ENCODE measurements around the gene SLC18A2.

Gene SLC18A2

DNA sequence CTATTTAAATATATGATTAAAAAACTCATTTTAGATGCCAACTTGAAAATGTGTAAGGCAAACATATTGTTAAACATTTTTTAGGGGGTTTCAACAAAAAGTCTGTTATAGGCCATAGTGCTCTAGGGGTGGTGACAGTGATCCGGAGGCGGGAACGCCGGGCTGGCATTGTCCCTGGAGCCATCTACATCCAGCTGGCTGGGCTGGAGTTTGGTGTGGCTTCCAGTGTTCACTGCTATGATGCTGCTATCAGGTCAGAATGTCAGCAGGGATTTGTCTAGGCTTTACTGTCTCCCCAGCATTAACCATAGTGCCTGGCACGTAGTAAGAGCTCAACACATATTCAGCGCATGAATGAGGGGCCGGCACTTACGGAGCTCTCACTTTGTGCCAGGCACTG is 1.9 kb upstream of the SLC18A2 start:
- DNase-seq, result no peak

DNA sequence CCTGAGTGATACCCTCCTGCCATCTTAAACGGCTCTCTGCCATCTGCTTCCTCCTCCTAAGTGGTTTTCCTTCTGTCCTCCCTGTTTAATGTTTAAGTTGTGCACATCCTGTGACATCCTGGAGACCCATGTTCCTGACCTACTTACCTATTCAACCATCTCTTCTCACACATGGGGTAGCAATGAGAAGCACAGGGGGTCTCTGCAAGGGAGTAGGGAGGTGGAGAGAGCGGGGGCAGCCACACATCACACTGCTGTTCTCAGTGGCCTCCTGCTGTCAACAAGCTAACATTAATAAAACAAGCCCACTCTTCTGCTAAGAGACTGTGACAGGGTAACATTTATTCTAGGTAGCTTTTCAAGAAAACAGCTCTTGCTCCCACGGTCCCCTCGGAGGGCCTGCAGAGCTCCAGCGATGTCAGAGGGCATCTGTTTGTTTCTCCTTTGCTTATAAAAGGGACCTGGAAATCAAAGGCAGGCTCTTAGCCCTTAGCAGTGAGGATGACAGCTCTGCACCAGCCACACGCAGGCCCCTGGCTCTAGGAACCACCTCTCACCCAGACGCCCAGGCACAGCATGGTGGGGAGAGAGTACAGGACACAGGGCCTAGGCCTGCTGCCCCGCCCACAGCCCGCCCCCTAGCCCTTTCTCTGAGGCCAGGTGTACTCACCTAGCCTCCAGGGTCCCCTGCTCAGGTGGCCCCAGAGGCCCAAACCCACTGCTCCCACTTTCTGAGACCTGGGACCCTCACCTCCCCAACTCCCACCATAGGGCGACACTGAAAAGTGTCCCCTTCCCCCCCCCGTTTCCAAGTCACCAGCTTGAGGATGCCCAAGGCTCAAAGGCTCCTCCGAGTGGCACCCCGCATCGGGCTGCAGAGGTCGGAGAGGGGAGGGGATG is 943 bp upstream of the SLC18A2 start:
- DNase-seq, result no peak

DNA sequence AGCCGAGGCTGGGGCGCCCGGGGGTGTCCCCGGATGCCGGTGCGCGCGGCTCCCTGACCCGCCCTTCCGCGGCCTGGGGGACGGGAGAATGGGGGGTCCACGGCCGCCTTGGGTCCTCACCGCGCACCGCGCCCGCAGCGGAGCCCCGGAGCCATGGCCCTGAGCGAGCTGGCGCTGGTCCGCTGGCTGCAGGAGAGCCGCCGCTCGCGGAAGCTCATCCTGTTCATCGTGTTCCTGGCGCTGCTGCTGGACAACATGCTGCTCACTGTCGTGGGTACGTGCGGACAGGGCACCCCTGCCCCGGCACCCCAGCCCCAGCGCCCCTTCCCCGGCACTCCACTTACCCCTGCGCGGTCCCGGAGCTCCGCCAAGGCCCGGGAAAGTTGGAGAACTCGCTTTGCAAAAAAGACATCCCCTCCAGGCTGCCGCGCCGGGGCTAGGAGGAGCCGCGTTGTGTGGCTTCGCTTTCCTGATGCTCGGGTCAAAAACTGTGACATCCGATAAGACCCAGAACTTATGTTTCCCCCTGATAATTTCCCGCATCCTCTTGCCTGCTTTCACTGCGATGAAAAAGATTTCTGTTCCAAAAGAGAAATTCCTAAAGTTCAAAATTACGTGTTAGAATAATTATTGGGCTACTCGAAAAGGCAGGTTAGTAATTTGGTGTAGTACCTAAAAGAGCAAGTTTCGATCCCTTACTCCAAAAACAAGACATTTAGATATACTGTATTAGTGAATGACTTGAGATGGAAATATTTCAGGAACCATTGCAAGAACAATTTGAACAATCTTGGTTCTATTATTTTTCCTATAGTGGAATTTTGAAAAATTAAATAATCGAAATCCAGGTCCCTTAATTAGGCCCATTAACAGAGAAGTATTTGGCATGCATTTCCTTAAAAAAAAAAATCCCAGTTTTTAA is 888 bp downstream of the SLC18A2 start:
- no peak for DNase-seq

- DNase-seq, result no peak
These were observed 1.5 kb downstream of the SLC18A2 start for GRCh38 chr10:117242463-117242832.

- no peak for DNase-seq
These were observed 6.2 kb downstream of the SLC18A2 start for GRCh38 chr10:117246997-117247671.

- DNase-seq, result no peak
These were observed 8.0 kb downstream of the SLC18A2 start for GRCh38 chr10:117248750-117249465.

DNA sequence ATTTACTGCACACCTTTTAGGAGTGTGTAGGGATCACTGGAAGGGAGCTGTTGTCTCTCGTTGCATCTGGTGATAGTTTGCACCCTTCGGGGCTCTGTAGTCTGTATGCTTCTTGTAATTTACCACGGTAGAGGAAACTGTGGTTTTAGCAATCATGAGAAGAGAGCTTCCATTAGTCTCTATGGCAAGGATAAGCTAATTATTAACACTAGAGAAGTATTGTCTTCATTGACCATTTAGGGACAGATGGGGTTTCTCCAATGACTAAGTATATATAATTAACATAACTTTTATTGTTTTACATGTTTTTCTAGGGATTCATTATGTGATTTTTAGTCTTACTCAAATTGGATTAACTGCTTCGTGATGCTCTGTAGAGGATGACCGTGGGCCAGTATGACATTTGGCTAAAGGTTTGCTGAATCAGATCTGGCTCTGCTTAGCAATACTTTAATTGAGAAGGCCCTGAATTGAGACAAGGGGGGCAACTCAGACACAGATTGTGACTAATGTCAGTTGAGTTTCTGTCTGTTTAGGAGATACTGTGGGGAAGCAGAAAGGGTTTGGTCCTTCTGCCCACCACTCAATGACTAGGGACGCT is 8.7 kb downstream of the SLC18A2 start:
- no peak for DNase-seq

DNA sequence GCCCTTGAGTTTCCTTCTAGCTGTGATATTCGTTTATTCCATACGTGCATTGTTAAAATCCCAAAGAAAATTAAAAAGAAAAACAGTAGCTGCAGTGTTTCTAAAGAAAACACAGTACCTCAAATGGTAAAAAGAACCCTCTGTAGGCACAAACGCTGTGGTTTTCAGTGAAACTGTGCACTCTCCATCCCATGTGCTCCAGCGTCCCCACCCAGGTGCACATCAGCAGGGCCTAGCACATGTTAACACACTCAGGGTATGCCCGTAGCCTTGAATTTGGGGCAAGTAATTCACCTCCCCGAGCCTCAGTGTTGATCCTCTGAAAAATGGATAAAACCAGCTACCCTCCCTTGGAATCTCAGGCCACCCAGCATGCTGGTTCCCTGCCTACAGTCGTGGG is 9.5 kb downstream of the SLC18A2 start:
- no peak for DNase-seq

GRCh38 chr10:117253908-117254307 is 13.0 kb downstream of the SLC18A2 start:
- no peak for DNase-seq

GRCh38 chr10:117254338-117254737 is 13.4 kb downstream of the SLC18A2 start:
- DNase-seq, result no peak

DNA sequence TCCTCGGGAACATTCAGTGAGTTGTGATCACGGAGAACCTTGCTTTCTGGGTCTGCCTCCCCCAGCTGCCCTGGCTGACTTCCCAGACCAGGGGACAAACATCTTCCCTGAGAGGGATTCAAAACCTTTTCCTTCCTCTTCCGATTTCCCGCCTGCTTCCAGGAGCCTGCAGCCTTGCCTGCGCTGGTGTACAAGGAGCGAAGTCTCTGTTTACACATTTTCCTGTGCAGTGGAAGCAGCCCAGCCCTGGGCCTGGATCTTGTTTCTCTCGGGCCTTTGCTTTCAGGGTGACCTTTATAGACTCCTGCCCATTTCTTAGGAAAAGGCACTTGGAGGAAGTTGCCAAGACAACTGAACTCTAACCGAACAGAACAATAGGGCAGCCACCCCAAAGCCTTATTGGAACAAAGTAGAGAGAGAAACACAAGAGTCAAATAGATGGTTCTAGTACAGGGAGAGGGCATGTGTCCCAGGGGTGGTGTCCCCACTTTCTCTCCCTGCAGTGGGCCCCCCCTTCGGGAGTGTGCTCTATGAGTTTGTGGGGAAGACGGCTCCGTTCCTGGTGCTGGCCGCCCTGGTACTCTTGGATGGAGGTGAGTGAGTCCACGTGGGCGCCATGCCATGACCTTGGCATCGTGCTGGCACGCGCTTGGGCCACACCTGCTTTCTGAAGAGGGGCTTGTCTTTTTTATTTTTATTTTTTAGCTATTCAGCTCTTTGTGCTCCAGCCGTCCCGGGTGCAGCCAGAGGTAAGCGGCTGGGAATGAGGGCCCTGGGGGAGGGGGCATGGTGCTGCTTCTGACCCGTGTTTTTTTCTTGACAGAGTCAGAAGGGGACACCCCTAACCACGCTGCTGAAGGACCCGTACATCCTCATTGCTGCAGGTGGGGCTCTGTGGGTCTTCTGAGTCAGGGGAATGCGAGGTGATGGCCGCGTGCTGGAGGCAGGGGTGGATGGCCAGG is 14.1 kb downstream of the SLC18A2 start:
- DNase-seq, result no peak

GRCh38 chr10:117255835-117256460 is 15.0 kb downstream of the SLC18A2 start:
- no peak for DNase-seq

DNA sequence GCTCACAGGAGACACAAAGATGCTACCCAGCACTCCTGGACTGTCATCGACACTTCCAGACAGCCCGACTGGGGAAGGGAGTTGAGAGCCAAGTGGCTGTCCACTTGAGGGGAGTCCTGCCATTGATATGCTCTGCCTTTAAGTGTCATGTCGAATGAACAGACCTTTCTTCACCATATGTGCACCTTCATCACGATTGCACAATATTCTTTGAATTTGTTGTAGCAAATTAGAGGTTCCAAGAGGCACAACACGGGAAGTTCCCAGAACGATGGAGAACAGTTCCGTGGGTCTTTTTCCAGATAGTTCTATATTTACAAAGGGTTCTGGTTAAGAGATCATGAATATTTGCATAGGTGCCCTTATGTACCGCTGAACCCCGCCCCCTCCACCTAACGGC is 16.0 kb downstream of the SLC18A2 start:
- no peak for DNase-seq

- no peak for DNase-seq
These were observed 16.8 kb downstream of the SLC18A2 start for GRCh38 chr10:117257721-117258120.

- DNase-seq, result no peak
These were observed 18.4 kb downstream of the SLC18A2 start for GRCh38 chr10:117259279-117259678.

DNA sequence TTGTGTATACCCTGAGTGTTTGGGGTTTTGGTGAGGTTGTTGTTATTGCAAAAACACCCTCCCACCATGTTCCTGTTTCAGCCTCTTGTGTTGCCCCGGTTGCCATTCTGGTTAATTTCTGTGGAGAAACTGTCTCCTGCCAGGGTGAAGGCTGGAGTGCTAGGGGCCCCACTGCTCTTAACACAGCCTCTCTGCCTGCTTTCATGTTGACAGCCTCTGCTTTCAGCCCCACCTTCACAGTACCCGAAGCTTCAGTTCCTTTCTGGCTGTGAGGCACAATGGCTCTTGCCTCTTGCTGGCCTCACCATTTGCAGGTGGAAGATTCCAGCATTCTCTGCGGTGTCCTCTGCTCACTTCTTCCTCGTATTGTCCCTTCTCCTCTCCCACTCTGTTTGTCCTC is 19.2 kb downstream of the SLC18A2 start:
- DNase-seq, result no peak

GRCh38 chr10:117261501-117261900 is 20.6 kb downstream of the SLC18A2 start:
- no peak for DNase-seq

- DNase-seq, result no peak
These were observed 21.5 kb downstream of the SLC18A2 start for GRCh38 chr10:117262291-117262902.

DNA sequence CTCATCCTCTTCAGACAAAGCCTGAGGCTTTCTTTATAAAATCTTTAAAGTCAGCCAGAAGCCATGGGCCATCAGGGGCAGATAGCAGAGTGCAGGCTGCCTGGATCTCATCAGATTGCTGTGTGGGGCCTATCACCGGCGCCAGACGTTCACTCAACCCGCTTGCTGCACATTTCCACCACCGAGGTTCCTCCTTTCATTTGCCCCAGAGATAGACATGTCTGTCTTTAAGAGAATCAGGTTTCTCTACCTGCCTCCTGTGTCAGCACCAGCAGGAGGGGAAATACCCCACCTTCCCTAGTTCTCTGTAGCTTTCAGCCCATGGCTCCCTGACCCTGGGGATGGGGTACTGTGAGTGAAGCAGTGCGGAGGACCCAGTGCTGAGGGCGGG is 22.0 kb downstream of the SLC18A2 start:
- no peak for DNase-seq

GRCh38 chr10:117264782-117265181 is 23.9 kb downstream of the SLC18A2 start:
- no peak for DNase-seq

Measured in activated CD4-positive, CD25-positive, alpha-beta regulatory T cell (primary cell).